Thymus (tissue), 11 donors: ENCODE measurements around the gene CDX1. TPM values are rescaled to one million over a fixed set of nuclear protein-coding genes. Genes with fewer than 3 reads are reported as not detected.

ENCODE experiments used
- DNase-seq, 9 donors: peaks; one replicate each; pipeline ENCODE4 v3.0.0-alpha.2; 2013; ENCODE audit warnings: low spot score in 9 of 9, low read depth in 6 of 9, missing footprints in 1 of 9
- H3K27ac ChIP-seq, 2 donors: one replicate each; pipeline ENCODE4 v1.5.1; 2013; ENCODE audit warnings: control low read depth in 1 of 2, low read depth in 1 of 2, low read length in 1 of 2, mild to moderate bottlenecking in 1 of 2, moderate library complexity in 1 of 2
- H3K27me3 ChIP-seq, 2 donors: one replicate each; pipeline ENCODE4 v1.5.1; 2013; ENCODE audit warnings: low read length in 1 of 2; ENCODE audit not compliant: control insufficient read depth in 2 of 2, insufficient read depth in 1 of 2
- H3K36me3 ChIP-seq, 2 donors: one replicate each; pipeline ENCODE4 v1.5.1; 2013; ENCODE audit warnings: low read length in 1 of 2, mild to moderate bottlenecking in 1 of 2, moderate library complexity in 1 of 2; ENCODE audit not compliant: control insufficient read depth in 2 of 2, insufficient read depth in 2 of 2
- H3K4me1 ChIP-seq, 2 donors: one replicate each; pipeline ENCODE4 v1.5.1; 2013; ENCODE audit warnings: low read length in 2 of 2; ENCODE audit not compliant: control insufficient read depth in 2 of 2, insufficient read depth in 2 of 2
- H3K4me3 ChIP-seq, 2 donors: one replicate each; pipeline ENCODE4 v1.5.1; 2013; ENCODE audit warnings: low read length in 2 of 2, control low read depth in 1 of 2, mild to moderate bottlenecking in 1 of 2
- H3K9me3 ChIP-seq, 2 donors: one replicate each; pipeline ENCODE4 v1.5.1; 2013; ENCODE audit warnings: low read length in 1 of 2, mild to moderate bottlenecking in 1 of 2; ENCODE audit not compliant: control insufficient read depth in 2 of 2, insufficient read depth in 1 of 2
- WGBS: extraction: QIAGEN DNeasy Blood & Tissue Kit; methylation state at CpG from one replicate; pipeline ENCODE4 v1.1.7; 2013; 5-methylcytosine and 5-hydroxymethylcytosine counted together
- polyA plus RNA-seq: library from polyadenylated mRNA; stranded (reverse); fragments of 200-250 nt; gene quantifications from one replicate; pipeline ENCODE4 v1.2.3, GENCODE V29; 2013
- total RNA-seq: library from RNA; stranded (reverse); fragments of 120-200 nt; gene quantifications from one replicate; pipeline ENCODE4 v1.2.4, GENCODE V29; 2013
- donor health status: healthy.

The CDX1 gene
- total and polyA plus RNA-seq, 2 donors, result 0.85 to 1.3 TPM

DNA sequence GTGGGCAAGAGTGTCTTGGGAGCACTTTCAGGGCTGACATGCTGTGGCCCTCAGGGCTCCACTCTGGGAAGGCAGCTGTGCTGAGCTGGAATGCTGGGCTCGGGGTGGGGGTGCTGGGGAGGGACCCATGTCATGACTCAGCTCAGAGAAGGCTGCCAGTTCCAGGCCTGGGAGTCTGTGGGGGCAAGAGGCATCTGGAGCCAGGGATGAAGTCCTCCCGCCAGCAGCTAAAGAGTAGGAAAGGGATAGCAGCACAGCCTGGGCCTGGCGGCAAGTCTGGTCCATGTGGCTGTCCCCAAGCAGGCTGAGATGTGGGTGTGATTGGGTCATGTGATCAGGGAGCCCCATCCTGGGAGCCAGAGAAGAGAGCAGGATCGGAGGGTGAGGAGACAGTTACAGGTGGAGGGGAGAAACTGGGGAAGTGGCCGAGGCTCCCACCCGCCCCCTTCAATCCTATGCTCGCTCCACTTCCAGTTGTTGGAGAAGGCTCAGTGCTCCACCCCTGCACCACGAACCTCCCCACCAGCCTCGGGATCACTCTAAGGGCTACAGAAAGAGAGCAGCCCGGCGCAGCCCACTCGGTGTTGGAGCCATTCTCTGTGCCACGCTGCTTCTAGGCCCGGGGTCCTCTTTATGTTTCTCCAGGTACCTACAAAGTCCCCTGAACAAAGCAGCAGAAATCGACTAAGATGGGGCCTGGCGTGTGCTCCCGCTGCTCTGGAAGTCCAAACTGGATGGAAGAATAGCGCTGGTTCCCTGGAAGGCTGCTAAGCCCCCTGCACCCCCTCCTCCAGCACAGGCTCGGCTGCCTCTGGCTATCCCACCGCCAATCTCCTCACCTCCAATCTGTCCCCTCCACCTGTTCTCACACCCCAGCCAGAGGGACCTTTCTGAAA is 23.0 kb upstream of the CDX1 start:
- H3K4me1 ChIP-seq, result peaks cover 0 to 32% of the 10 kb centered on the region in 2 donors
- H3K36me3 ChIP-seq, result no peaks in the 10 kb centered on the region
- H3K27ac ChIP-seq, result peak overlapping the region; percentile 3 to 11
- no peaks in the 10 kb centered on the region for H3K9me3 ChIP-seq
- 94% methylated on average over 20 of the region's 20 CpGs for WGBS
- no peaks in the 10 kb centered on the region for H3K27me3 ChIP-seq
- DNase-seq, result no peak
- H3K4me3 ChIP-seq, result no peak overlapping the region

DNA sequence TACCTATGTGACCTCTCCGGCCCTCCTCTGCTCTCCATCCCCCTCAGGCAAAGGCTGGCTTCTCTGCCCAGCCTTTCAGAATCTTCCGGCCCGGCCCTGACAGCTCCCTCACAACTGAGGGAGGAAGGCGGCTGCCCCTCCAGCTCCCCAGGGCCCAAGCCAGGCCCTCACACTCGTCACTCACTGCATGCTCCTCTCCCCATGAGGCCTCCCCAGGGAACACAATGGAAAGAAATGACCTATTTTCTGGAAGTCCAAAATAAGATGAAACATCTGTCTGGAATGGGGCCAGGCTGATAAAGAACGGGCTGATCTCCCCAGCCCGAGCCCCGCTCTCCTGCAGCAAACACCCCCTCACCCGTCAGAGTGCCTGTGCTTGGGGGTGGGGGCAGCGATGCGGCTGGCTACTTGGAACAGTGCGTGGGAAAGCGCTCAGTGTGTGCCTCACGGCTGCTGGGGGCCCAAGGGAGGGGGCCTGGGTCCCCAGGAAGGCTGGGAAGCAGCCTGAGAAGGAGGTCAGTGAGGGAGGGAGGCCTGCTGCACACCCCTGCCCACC is 22.3 kb upstream of the CDX1 start:
- Histone ChIP-seq H3K27me3 (no peaks in the 10 kb centered on the region), H3K9me3 (no peaks in the 10 kb centered on the region), H3K36me3 (no peaks in the 10 kb centered on the region), H3K4me3 (no peak overlapping the region), H3K4me1 (peaks cover 0 to 28% of the 10 kb centered on the region in 2 donors), H3K27ac (peak overlapping the region in 1 of 2 donors; percentile 26)
- WGBS, result 78% methylated on average over 14 of the region's 14 CpGs
- no peak for DNase-seq

DNA sequence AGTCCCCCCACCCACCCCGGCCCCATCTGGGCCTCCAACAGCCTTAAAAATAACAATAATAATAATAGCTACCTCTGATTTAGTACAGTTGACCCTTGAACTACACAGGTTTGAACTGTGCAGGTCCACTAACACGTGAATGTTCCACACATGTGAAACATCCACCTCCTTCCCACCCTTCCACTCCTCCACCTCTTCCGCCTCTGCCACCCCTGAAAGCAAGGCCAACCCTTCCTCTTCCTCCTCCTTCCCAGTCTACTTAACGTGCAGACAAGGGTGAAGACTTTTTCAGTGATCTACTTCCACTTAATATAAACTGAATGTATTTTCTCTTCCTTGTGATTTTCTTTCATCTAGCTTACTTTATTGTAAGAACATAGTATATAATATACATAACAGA is 21.7 kb upstream of the CDX1 start:
- Histone ChIP-seq H3K36me3 (no peaks in the 10 kb centered on the region), H3K4me3 (no peak overlapping the region), H3K27ac (no peak overlapping the region), H3K27me3 (no peaks in the 10 kb centered on the region), H3K4me1 (peaks cover 0 to 33% of the 10 kb centered on the region in 2 donors), H3K9me3 (no peaks in the 10 kb centered on the region)
- DNase-seq, result no peak
- WGBS, result 61% methylated on average over 4 of the region's 4 CpGs

DNA sequence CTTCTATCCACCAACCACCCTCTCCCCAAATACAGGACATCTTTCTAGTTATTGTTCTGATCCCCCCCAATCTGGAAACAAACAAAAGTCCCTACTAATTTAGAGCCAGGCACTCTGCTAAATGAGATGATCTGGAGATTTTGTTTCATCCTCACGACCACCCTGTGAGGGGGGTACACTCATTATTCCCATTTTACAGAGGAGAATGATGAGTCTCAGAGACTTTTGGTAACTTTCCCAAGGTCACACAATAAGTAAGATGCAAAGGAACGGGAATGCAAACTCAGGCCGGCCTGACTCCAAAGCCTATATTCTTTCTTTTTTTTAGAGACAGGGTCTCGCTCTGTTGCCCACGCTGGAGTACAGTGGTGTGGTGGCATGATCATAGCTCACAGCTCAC is 20.3 kb upstream of the CDX1 start:
- WGBS, result 97% methylated on average over 5 of the region's 5 CpGs
- H3K36me3 ChIP-seq, result no peaks in the 10 kb centered on the region
- no peaks in the 10 kb centered on the region for H3K9me3 ChIP-seq
- peaks cover 0 to 29% of the 10 kb centered on the region in 2 donors for H3K4me1 ChIP-seq
- no peaks in the 10 kb centered on the region for H3K27me3 ChIP-seq
- no peak overlapping the region for H3K4me3 ChIP-seq
- DNase-seq, result no peak
- no peak overlapping the region for H3K27ac ChIP-seq

DNA sequence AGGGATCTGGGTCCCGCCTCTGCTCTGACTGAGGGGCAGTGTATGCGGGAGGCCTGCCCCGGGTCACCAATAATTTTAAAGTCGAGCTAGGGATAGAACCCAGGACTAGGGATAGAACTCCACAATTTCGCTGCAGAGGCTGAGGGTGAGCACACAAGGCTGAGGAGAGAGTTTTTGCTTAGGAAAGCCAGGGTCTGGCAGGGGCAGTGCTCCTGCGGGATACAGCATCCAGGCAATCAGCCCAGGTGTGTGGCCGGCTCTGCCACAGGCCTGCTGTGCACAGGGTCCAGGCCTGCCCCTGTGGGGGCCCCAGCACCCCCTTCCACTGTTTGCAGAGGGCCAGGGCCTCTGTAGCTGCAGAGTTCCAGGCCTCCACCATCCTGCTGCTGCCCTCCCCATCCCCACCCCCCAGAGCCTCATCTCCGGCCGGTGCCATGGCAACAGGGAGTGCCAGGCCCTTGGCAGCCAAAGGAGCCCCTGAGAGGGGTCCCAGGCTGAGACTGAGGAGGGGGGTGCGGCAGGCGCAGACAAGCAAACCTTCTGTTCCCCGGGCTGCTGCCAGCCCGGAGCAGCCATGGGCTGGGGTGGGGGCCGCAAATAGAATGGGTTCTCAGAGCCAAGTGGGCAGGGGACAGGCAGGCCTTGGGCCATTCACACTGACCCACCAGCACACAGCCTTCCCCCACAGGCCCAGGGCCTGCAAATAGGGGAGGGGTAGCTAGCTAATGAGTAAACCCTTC is 19.5 kb upstream of the CDX1 start:
- Histone ChIP-seq H3K27ac (no peak overlapping the region), H3K4me1 (peaks cover 0 to 29% of the 10 kb centered on the region in 2 donors), H3K9me3 (no peaks in the 10 kb centered on the region), H3K36me3 (no peaks in the 10 kb centered on the region), H3K4me3 (no peak overlapping the region), H3K27me3 (no peaks in the 10 kb centered on the region)
- WGBS, result 95% methylated on average over 14 of the region's 14 CpGs
- DNase-seq, result no peak

DNA sequence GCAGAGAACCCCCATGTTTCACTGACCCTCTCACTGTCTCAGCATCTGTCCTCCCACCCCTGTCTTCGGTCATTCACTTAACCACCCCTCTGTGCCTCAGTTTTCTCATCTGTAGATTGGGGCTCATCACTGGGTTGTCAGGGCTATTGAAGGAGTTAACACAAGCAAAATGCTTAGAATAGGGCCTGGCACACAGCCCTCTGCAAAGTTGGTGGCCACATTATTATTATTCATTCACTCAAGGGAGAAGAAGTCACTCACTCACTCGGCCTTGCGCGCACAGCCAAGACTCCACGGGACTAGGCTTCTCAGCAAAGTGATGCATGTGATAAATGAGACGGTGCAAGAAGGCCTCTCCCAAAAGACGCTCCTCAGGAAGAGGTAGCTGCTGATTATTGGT is 18.9 kb upstream of the CDX1 start:
- no peak overlapping the region for H3K27ac ChIP-seq
- no peak for DNase-seq
- no peaks in the 10 kb centered on the region for H3K27me3 ChIP-seq
- H3K9me3 ChIP-seq, result no peaks in the 10 kb centered on the region
- H3K4me1 ChIP-seq, result peaks cover 0 to 29% of the 10 kb centered on the region in 2 donors
- H3K36me3 ChIP-seq, result no peaks in the 10 kb centered on the region
- H3K4me3 ChIP-seq, result no peak overlapping the region
- WGBS, result 97% methylated on average over 7 of the region's 7 CpGs

DNA sequence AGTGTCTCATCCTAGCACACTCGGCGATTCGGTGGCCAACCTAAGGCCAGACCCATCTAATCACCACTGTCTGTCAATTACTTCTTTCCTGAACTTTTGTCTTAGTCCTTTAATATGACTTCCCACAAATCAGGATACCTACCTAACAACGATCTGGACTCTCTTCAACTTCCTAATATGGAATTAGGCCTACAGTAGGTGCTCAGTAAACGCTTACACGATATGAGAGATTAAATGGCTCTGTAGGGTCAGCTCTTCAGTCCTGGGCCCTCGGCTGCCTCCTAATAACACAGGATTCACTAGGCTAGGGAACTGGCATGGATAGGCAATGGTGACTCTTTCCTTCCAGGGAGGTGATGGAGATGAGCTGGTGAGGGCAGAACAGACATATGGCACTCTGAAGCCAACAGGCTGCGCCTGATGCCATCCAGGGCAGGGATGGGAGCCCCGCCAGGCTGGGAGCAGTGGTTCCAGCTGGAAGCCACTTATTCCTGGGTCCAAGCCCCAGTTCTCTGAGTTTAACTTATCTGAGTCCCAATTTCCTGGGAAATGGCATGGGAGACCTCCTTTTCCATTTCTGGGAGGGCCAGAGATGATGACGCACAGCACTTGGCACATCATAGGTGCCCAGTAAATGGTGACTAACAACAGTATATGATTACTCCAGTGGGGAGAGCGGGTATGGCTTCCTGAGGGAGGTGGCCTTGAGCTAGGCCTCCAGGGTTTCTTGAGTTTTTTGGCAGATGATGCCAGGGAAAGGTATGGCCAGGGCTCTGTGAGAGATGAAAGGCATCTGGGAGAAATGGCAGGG is 18.3 kb upstream of the CDX1 start:
- no peak for DNase-seq
- Histone ChIP-seq H3K36me3 (no peaks in the 10 kb centered on the region), H3K27me3 (no peaks in the 10 kb centered on the region), H3K4me1 (peaks cover 0 to 27% of the 10 kb centered on the region in 2 donors), H3K9me3 (no peaks in the 10 kb centered on the region), H3K4me3 (no peak overlapping the region), H3K27ac (no peak overlapping the region)
- 95% methylated on average over 11 of the region's 11 CpGs for WGBS

DNA sequence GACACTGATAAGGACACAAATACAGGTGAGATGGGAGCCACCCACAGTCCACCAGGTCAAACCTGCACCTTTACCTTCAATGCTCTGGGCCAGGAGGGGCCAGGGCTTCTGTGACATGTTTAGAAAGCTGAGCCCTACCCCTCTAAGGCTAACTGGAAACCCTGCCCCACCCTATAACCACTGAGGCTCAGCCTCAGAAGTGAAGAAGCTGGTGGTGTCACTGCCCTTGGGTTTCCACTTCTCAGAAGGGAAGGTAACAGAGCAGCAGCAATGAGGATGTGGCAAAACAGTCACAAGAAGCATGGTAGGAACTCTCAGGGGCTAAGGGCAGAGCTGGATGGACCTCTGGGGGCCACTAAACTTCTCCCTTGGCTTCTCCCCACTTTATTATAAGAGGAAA is 17.0 kb upstream of the CDX1 start:
- Histone ChIP-seq H3K9me3 (no peaks in the 10 kb centered on the region), H3K4me1 (peaks cover 0 to 22% of the 10 kb centered on the region in 2 donors), H3K4me3 (no peak overlapping the region), H3K27ac (no peak overlapping the region), H3K36me3 (no peaks in the 10 kb centered on the region), H3K27me3 (no peaks in the 10 kb centered on the region)
- peak in 1 of 9 donors; percentile 20 for DNase-seq
